Loucy (cell line): Measurements from ENCODE around the gene KCNK18.

ENCODE experiments used
- H2AFZ ChIP-seq: fragments of 200-600 bp; sonication (generic); 2 replicates; pipeline ENCODE4 v1.6.0; 2016; ENCODE audit warnings: antibody characterized with exemption, mild to moderate bottlenecking, low read length, moderate library complexity
- H3F3A ChIP-seq: fragments of 200-600 bp; 2 replicates; pipeline ENCODE4 v1.6.0; 2016; ENCODE audit warnings: antibody characterized with exemption, low read depth, mild to moderate bottlenecking
- H3K27me3 ChIP-seq: fragments of 200-600 bp; sonication (generic); 2 replicates; pipeline ENCODE4 v1.6.1; 2014; ENCODE audit warnings: low read length, mild to moderate bottlenecking; ENCODE audit not compliant: insufficient read depth, poor library complexity, severe bottlenecking
- H3K36me3 ChIP-seq: fragments of 200-600 bp; sonication (generic); 2 replicates; pipeline ENCODE4 v1.6.1; 2016; ENCODE audit warnings: low read length; ENCODE audit not compliant: insufficient read depth
- H3K4me1 ChIP-seq: fragments of 200-600 bp; sonication (generic); 2 replicates; pipeline ENCODE4 v1.5.1; 2014; ENCODE audit warnings: low read length, mild to moderate bottlenecking; ENCODE audit not compliant: insufficient read depth, poor library complexity, severe bottlenecking
- H3K4me2 ChIP-seq: fragments of 200-600 bp; sonication (generic); 2 replicates; pipeline ENCODE4 v1.6.0; 2014; ENCODE audit warnings: antibody characterized with exemption, low read length, low read depth, mild to moderate bottlenecking; ENCODE audit not compliant: poor library complexity, severe bottlenecking
- H3K4me3 ChIP-seq: fragments of 200-600 bp; sonication (generic); 2 replicates; pipeline ENCODE4 v1.5.1; 2014; ENCODE audit warnings: low read length, mild to moderate bottlenecking, mixed read lengths; ENCODE audit not compliant: poor library complexity, severe bottlenecking
- H3K79me2 ChIP-seq: fragments of 200-600 bp; sonication (generic); 2 replicates; pipeline ENCODE4 v1.6.1; 2014; ENCODE audit warnings: low read length; ENCODE audit not compliant: insufficient read depth
- H3K9ac ChIP-seq: fragments of 200-600 bp; sonication (generic); 2 replicates; pipeline ENCODE4 v1.6.0; 2014; ENCODE audit warnings: mild to moderate bottlenecking, low read depth, low read length, moderate library complexity; ENCODE audit not compliant: poor library complexity, severe bottlenecking
- H3K9me2 ChIP-seq: fragments of 200-600 bp; sonication (generic); replicated peaks from 2 replicates; pipeline ENCODE4 v1.6.1; 2016; ENCODE audit warnings: low read depth, low read length, mixed read lengths
- H3K9me3 ChIP-seq: fragments of 200-600 bp; sonication (generic); 2 replicates; pipeline ENCODE4 v1.6.1; 2014; ENCODE audit warnings: mild to moderate bottlenecking, antibody characterized with exemption, low read length, low read depth; ENCODE audit not compliant: insufficient read depth
- H4K20me1 ChIP-seq: fragments of 200-600 bp; sonication (generic); 2 replicates; pipeline ENCODE4 v1.6.0; 2014; ENCODE audit warnings: antibody characterized with exemption, low read length, mild to moderate bottlenecking; ENCODE audit not compliant: insufficient read depth, poor library complexity, severe bottlenecking
- CTCF ChIP-seq: fragments of 200-600 bp; sonication (generic); conservative IDR thresholded peaks from 2 replicates; pipeline ENCODE4 v1.5.1; 2014; ENCODE audit warnings: mild to moderate bottlenecking, antibody characterized with exemption, low read length
- EZH2phosphoT487 ChIP-seq: fragments of 200-600 bp; IDR thresholded peaks from 2 replicates; pipeline ENCODE4 v1.6.1; 2018; ENCODE audit warnings: antibody characterized with exemption, mild to moderate bottlenecking, moderate library complexity, borderline replicate concordance

KCNK18 gene

DNA sequence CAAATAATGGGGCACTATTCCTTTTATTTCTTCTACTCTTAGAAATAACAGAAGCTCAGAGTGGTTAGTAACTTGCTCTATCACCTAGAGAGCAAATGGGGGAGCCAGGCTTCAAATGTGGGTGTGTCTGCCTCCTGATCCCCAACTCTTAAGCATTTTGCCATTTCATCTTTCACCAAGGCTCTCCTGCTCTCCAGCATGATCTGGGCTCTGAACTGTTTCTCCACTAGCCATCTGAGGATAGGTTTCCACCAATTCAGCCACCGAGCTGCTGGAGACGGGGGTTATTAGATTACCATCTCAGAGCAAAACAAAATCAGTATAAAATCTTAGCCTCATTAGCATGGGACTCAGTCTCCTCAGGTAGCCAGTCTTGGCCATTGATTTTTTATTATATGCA is 39.0 kb upstream of the KCNK18 start:
- TF ChIP-seq CTCF (no peak), EZH2phosphoT487 (no peak)
- Histone ChIP-seq H3K4me1 (no peaks in the 10 kb centered on the region), H3K79me2 (no peaks in the 10 kb centered on the region), H3F3A (no peaks in the 10 kb centered on the region), H3K4me3 (no peak overlapping the region), H3K36me3 (no peaks in the 10 kb centered on the region), H3K9me2 (no peaks in the 10 kb centered on the region), H2AFZ (no peak overlapping the region), H3K9me3 (no peaks in the 10 kb centered on the region), H3K4me2 (no peak overlapping the region), H4K20me1 (no peaks in the 10 kb centered on the region), H3K27me3 (no peaks in the 10 kb centered on the region), H3K9ac (no peak overlapping the region)

DNA sequence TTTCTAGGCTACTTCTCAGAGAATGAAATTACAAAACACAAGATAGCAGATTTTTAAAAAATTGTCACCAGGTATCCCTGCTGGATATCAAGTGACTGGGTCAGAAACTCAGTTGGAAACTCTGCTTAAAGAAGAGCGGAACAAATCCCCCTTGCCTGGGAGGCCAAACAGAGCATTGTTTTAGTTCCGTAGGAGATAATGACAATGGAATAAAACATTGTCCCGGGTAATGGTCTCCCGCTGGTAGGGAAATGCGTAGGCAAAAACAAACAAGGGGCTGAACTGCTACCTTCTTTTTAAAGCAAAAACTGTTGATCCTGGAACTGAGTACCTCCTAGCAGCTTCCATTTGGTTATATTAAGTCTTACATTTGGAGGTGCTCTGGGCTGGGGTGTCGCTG is 37.9 kb upstream of the KCNK18 start:
- no peaks in the 10 kb centered on the region for H3K79me2 ChIP-seq
- no peak overlapping the region for H3K9ac ChIP-seq
- no peaks in the 10 kb centered on the region for H3F3A ChIP-seq
- H3K4me2 ChIP-seq, result no peak overlapping the region
- no peaks in the 10 kb centered on the region for H3K9me2 ChIP-seq
- no peak for TF ChIP-seq CTCF
- no peak for TF ChIP-seq EZH2phosphoT487
- H3K4me1 ChIP-seq, result no peaks in the 10 kb centered on the region
- H3K27me3 ChIP-seq, result no peaks in the 10 kb centered on the region
- no peaks in the 10 kb centered on the region for H3K36me3 ChIP-seq
- no peak overlapping the region for H3K4me3 ChIP-seq
- H3K9me3 ChIP-seq, result no peaks in the 10 kb centered on the region
- H2AFZ ChIP-seq, result no peak overlapping the region
- no peaks in the 10 kb centered on the region for H4K20me1 ChIP-seq

DNA sequence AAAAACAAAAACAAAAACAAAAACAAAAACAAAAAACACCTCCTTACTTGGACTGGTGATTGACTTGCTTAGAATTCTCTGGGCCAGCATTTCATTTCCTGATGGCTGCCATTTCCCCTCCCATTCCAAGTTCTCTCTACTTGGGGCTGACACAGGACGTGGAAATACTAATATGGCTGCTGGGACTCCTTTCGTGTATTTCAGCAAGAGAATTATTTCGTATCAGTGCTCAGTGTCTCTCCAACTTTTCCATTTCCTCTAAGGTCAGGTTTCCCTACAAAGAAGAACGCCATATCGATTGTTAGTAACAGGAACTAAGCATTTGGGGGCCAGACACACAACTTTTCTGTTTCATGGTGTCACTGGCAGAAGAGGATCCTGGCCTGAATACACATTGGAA is 36.7 kb upstream of the KCNK18 start:
- Histone ChIP-seq H3K36me3 (no peaks in the 10 kb centered on the region), H3K9ac (no peak overlapping the region), H3K9me2 (no peaks in the 10 kb centered on the region), H2AFZ (no peak overlapping the region), H3K27me3 (no peaks in the 10 kb centered on the region), H3K4me2 (no peak overlapping the region), H4K20me1 (no peaks in the 10 kb centered on the region), H3K4me3 (no peak overlapping the region), H3K4me1 (no peaks in the 10 kb centered on the region), H3K79me2 (no peaks in the 10 kb centered on the region), H3K9me3 (no peaks in the 10 kb centered on the region), H3F3A (no peaks in the 10 kb centered on the region)
- TF ChIP-seq CTCF, result no peak
- no peak for TF ChIP-seq EZH2phosphoT487
